Left ventricle myocardium inferior (tissue), 1 donor: ENCODE results near the gene TXK. TPM values are rescaled to one million over a fixed set of nuclear protein-coding genes. Genes with fewer than 3 reads are reported as not detected.

Source experiments
- DNase-seq: peaks from one replicate; pipeline ENCODE4 v3.0.0-alpha.2; 2020
- H3K27ac ChIP-seq: fragments of 200-600 bp; replicated peaks from 2 replicates; pipeline ENCODE4 v1.8.0; 2021
- H3K27me3 ChIP-seq: fragments of 200-600 bp; 2 replicates; pipeline ENCODE4 v1.8.0; 2021; ENCODE audit warnings: low read depth
- H3K36me3 ChIP-seq: fragments of 200-600 bp; 2 replicates; pipeline ENCODE4 v1.8.0; 2021
- H3K4me1 ChIP-seq: fragments of 200-600 bp; 2 replicates; pipeline ENCODE4 v1.8.0; 2021
- H3K4me3 ChIP-seq: fragments of 200-600 bp; 2 replicates; pipeline ENCODE4 v1.8.0; 2021; ENCODE audit warnings: mild to moderate bottlenecking, moderate library complexity
- H3K9me3 ChIP-seq: fragments of 200-600 bp; replicated peaks from 2 replicates; pipeline ENCODE4 v1.8.0; 2021
- intact Hi-C: fragments of 100-400 bp; cut with micrococcal nuclease; formaldehyde crosslinking; loops from one replicate; pipeline ENCODE4 v1.11.0; 2022
- total RNA-seq: library from RNA; stranded (reverse); fragmentation: NEBNext Ultra II Directional; extraction: Animal tissue kit (Norgen Biotek cat#: 25700); gene quantifications from one replicate; pipeline ENCODE4 v1.2.1, GENCODE V29; 2021
- TF ChIP-seq, protein P1 (sequence below): fragments of 200-600 bp; IDR thresholded peaks from 2 replicates; pipeline ENCODE4 v1.8.0; 2021; ENCODE audit warnings: antibody characterized with exemption, mild to moderate bottlenecking, borderline replicate concordance
- donor health status: DM: no; HTN: yes; CAD: no; lungs with severe emphysema.

The TXK gene
- total RNA-seq, 1 donor from 2014 or later = 0.71 TPM

DNA sequence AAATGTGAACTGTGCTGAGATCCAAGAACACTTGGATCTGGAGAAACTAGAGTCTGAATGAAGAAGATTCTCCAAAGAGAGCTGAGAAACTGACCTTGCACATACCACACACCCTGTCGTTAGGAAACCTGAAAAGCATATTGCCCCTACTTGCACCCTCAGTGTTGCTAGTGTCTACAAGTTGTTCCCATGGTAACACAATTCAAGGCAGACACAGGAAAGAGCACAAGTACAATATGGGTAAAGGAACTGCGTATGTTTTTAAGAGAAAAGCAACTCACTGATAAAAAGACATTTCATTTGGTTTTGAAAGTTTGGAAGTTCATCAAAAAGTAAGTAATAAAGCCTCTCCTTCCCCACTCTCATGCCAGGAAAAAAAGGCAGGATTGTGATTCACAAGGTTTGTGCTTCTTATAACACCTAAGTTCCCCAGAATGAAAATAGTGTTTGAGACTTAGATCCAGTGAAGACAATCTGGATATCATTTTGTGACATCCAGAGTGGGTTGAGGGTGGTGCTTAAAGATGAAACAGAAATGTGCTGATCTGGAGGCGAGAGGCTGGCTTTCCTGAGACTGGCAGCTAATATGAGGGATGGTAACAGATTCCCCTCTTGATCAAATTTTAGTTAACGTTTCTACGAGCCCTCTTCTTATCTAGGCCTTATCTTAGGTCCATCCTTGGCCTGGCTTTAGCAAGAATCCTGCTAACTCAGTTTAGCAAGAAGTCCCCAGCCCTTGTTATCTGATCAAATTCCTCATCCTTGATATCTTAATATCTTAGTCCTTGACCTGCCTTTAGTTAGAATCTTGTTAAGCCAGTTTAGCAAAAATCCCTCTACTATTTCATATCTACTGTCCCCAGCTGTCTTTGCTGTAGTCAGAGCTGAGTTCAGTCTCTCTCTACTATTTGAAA is 75.2 kb downstream of the TXK start:
- no peaks in the 10 kb centered on the region for H3K27me3 ChIP-seq
- H3K4me3 ChIP-seq = no peak overlapping the region
- intact Hi-C loops = no loop called here
- no peaks in the 10 kb centered on the region for H3K36me3 ChIP-seq
- TF ChIP-seq, protein P1, sequence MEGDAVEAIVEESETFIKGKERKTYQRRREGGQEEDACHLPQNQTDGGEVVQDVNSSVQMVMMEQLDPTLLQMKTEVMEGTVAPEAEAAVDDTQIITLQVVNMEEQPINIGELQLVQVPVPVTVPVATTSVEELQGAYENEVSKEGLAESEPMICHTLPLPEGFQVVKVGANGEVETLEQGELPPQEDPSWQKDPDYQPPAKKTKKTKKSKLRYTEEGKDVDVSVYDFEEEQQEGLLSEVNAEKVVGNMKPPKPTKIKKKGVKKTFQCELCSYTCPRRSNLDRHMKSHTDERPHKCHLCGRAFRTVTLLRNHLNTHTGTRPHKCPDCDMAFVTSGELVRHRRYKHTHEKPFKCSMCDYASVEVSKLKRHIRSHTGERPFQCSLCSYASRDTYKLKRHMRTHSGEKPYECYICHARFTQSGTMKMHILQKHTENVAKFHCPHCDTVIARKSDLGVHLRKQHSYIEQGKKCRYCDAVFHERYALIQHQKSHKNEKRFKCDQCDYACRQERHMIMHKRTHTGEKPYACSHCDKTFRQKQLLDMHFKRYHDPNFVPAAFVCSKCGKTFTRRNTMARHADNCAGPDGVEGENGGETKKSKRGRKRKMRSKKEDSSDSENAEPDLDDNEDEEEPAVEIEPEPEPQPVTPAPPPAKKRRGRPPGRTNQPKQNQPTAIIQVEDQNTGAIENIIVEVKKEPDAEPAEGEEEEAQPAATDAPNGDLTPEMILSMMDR = no peak
- peaks cover 5% of the 10 kb centered on the region for H3K9me3 ChIP-seq
- H3K4me1 ChIP-seq = no peaks in the 10 kb centered on the region
- H3K27ac ChIP-seq = no peak overlapping the region
- DNase-seq = no peak

DNA sequence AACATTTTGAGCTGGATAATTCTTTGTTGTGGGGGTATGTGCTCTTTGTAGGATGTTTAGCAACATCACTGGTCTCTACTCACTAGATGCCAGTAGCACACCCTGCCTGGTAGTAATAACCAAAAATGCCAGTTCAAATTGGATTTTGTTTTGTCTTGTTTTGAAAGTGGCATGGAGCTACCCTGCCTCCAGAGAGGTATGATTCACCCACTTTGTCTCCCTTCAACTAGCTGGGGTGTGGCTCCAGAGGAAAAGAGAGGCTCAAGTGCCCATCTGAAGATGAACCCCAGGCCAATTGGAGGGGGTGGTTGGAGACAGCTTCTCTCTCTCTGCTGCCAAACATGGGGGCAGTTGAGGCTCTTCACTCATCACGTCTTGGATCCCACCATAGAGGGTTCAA is 83.0 kb downstream of the TXK start:
- Histone ChIP-seq H3K36me3 (no peaks in the 10 kb centered on the region), H3K4me3 (no peak overlapping the region), H3K9me3 (no peaks in the 10 kb centered on the region), H3K4me1 (peaks cover 23% of the 10 kb centered on the region), H3K27ac (no peak overlapping the region), H3K27me3 (peaks cover 4% of the 10 kb centered on the region)
- intact Hi-C loops = no loop called here
- TF ChIP-seq, protein P1 = no peak
- DNase-seq = no peak

DNA sequence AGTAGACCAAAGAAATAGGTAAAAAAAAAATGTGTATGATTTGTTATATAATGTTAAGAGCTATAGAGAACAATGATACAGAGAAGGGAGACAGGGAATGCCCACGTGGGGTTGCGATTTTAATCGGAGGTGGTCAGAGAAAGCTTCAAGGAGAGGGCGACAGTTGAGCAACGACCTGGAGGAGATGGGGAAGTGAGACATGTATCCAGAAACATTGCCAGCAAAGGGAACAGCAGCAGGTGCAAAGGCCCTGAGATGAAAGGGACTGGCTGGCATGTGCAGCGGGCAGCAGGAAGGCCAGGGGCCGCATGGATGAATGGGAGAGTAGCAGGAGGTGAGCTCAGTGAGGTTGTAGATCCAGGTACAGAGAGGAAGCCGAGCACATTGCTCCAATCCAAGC is 84.6 kb downstream of the TXK start:
- peaks cover 9% of the 10 kb centered on the region for H3K27me3 ChIP-seq
- H3K9me3 ChIP-seq = no peaks in the 10 kb centered on the region
- no peaks in the 10 kb centered on the region for H3K36me3 ChIP-seq
- H3K4me3 ChIP-seq = no peak overlapping the region
- DNase-seq = no peak
- H3K4me1 ChIP-seq = peaks cover 25% of the 10 kb centered on the region
- no peak overlapping the region for H3K27ac ChIP-seq
- intact Hi-C loops = no loop called here
- TF ChIP-seq, protein P1 = no peak

DNA sequence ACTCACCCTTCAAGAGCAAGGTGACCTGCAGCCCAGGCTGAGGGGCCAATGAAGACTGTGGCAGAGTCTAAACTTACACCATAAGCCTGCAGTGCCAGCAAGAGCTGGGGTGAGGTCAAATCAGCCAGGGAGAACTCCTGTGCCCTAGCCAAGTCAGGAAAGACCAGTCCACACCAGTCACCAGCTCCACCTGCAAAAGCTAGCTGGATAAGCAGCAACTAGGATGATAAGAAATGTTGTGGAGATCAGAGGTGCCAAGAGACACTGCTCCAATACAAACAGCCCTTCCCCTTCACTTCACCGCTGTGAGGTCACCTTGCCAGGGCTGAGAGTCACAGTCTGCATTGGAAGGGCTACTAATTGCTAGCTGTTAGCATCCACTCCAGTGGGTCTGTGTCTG is 86.2 kb downstream of the TXK start:
- Histone ChIP-seq H3K27me3 (peaks cover 9% of the 10 kb centered on the region), H3K9me3 (no peaks in the 10 kb centered on the region), H3K4me3 (no peak overlapping the region), H3K27ac (peak overlapping the region; percentile 76), H3K4me1 (peaks cover 25% of the 10 kb centered on the region), H3K36me3 (no peaks in the 10 kb centered on the region)
- peak; percentile 35 for DNase-seq
- TF ChIP-seq, protein P1 = no peak
- intact Hi-C loops = no loop called here

DNA sequence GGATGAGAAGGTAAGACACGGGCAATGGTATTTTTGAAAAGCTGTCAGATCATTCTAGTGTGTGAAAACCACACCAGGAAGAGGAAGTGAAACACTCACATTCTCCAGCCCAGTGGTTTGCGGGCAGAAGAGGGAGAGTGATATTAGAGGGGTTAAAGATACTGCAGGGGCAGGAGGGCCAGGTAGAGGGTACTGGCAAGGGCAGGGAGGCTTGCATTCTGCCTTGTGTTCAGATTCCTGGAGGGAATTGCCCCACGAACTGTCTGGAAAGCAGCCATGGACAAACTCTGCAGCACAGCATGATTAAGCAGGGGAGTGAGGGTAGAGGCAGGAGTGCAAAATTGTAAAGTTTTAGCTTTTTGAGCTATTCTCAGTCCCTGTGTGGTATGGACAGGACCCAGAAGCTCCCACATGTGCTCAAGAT is 86.6 kb downstream of the TXK start:
- no peak for DNase-seq
- TF ChIP-seq, protein P1 = no peak
- no peak overlapping the region for H3K4me3 ChIP-seq

More for the DNA sequence above, 86.6 kb downstream of the TXK start:
- peak overlapping the region; percentile 76 for H3K27ac ChIP-seq
- H3K4me1 ChIP-seq = peaks cover 25% of the 10 kb centered on the region
- H3K9me3 ChIP-seq = no peaks in the 10 kb centered on the region
- H3K36me3 ChIP-seq = no peaks in the 10 kb centered on the region
- H3K27me3 ChIP-seq = peaks cover 9% of the 10 kb centered on the region
- intact Hi-C loops = no loop called here
